ENCODE results near the gene TTK.
"Not testable (repeated sequence)": the region's sequence is repeated elsewhere in the genome, so short reads cannot be mapped to it uniquely, and the experiment has no call there.

Gene TTK

DNA sequence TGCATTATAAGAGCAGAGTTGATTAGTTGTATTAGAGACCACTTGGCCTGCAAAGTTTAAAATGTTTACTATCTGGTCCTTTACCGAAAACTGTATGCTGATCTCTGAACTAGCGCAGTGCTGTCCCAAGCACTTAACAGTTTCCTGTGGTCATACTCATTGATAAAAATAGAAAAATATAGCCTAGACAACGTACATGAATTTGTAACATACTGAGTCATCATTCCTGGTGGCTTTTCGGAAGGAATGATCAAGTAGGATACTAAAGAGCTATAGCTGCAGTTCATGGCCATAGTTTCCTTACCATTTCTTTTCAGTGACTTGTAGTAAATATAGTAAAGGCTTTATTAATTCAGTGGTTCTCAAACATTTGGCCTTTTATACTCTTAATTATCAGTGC, 18.4 kb downstream of the TTK start:
- no peak overlapping the region for H3K9ac ChIP-seq (ENCODE audit: low read depth, low read length)
- H3K36me3 ChIP-seq (ENCODE audit: insufficient read depth, low read depth, low read length) = peaks cover 96% of the 10 kb centered on the region
- H3K9me3 ChIP-seq (ENCODE audit: insufficient read depth, low read depth, low read length) = no peaks in the 10 kb centered on the region
- no peak overlapping the region for H3K4me3 ChIP-seq (ENCODE audit: low read length)
- no peaks in the 10 kb centered on the region for H3K27me3 ChIP-seq (ENCODE audit: insufficient read depth, low read length)
- no peaks in the 10 kb centered on the region for H3K4me1 ChIP-seq (ENCODE audit: insufficient read depth, low read length)
- no peak overlapping the region for H3K27ac ChIP-seq (ENCODE audit: low read length)

DNA sequence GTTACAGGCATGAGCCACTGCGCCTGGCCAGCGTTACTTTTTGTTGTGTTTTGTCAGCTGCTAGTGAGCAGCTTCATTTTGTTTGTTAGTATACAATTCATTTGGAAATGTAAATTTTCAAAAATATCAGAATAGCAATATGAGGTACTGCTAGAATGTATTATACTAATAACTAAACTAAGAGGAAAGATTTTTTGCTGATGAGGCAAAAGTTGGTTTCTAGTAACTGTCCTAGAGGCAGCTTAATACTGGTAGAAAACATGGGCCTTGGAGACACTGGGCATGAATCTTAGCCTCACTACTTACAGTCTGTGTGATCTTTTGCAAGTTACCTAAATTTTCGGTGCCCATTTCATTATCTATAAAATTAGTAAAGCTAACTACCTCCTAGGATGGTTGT, 24.1 kb downstream of the TTK start:
- no peak overlapping the region for H3K4me3 ChIP-seq (ENCODE audit: low read length)
- no peaks in the 10 kb centered on the region for H3K27me3 ChIP-seq (ENCODE audit: insufficient read depth, low read length)
- H3K4me1 ChIP-seq (ENCODE audit: insufficient read depth, low read length) = no peaks in the 10 kb centered on the region
- no peak overlapping the region for H3K27ac ChIP-seq (ENCODE audit: low read length)
- peaks cover 93% of the 10 kb centered on the region for H3K36me3 ChIP-seq (ENCODE audit: insufficient read depth, low read depth, low read length)
- no peaks in the 10 kb centered on the region for H3K9me3 ChIP-seq (ENCODE audit: insufficient read depth, low read depth, low read length)
- no peak overlapping the region for H3K9ac ChIP-seq (ENCODE audit: low read depth, low read length)

DNA sequence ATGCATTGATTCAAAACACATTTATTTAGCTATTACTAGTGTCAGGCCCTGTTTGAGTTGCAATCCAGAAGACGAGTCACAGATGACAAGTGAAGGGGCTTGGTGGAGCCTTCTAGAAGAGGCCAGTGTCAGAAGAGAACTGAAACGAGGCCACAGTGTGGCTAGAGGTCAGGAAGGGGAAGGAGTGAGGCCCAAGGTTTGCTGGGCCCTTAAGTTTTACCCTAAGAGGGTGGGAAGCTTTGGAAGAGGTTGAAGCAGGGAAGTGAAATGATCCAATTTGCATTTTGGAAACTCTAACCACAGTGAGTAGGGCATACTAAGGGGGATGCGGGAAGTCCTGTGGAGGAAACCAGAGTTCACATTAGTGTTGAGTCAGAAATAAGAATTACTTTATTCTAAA, 25.0 kb downstream of the TTK start:
- Histone ChIP-seq H3K4me1 (ENCODE audit: insufficient read depth, low read length) (no peaks in the 10 kb centered on the region), H3K4me3 (ENCODE audit: low read length) (no peak overlapping the region), H3K27ac (ENCODE audit: low read length) (no peak overlapping the region), H3K9me3 (ENCODE audit: insufficient read depth, low read depth, low read length) (no peaks in the 10 kb centered on the region), H3K27me3 (ENCODE audit: insufficient read depth, low read length) (no peaks in the 10 kb centered on the region), H3K36me3 (ENCODE audit: insufficient read depth, low read depth, low read length) (peaks cover 93% of the 10 kb centered on the region), H3K9ac (ENCODE audit: low read depth, low read length) (no peak overlapping the region)

DNA sequence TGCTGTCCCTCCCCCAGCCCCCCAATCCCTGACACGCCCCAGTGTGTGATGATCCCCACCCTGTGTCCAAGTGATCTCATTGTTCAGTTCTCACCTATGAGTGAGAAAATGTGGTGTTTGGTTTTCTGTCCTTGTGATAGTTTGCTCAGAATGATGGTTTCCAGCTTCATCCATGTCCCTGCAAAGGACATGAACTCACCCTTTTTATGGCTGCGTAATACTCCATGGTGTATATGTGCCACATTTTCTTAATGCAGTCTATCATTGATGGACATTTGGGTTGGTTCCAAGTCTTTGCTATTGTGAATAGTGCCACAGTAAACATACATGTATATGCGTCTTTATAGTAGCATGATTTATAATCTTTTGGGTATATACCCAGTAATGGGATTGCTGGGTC, 43.8 kb downstream of the TTK start:
- peaks cover 23% of the 10 kb centered on the region for H3K36me3 ChIP-seq (ENCODE audit: insufficient read depth, low read depth, low read length)
- not testable (repeated sequence) for H3K4me1 ChIP-seq (ENCODE audit: insufficient read depth, low read length); H3K4me3 ChIP-seq (ENCODE audit: low read length); H3K9ac ChIP-seq (ENCODE audit: low read depth, low read length); H3K9me3 ChIP-seq (ENCODE audit: insufficient read depth, low read depth, low read length); H3K27ac ChIP-seq (ENCODE audit: low read length); H3K27me3 ChIP-seq (ENCODE audit: insufficient read depth, low read length)

DNA sequence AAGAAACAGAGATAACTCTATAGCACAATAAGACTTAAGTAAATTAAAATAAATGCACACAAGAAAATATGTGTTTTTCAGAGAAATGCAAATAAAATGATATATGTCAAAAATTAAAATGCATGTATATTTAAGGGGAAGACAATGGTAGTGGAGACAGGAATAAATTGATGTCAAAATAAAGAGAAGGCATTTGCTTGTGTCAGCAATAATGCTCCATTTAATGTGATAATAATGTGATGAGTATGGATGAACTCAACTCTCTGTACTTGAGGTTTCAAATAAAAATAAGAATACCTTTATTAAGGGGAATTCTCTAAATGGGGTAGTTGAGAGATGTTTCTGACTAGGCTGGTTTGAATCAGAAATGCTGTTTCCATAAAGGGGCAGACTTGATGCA, 56.3 kb downstream of the TTK start:
- no peak overlapping the region for H3K27ac ChIP-seq (ENCODE audit: low read length)
- no peaks in the 10 kb centered on the region for H3K9me3 ChIP-seq (ENCODE audit: insufficient read depth, low read depth, low read length)
- no peak overlapping the region for H3K4me3 ChIP-seq (ENCODE audit: low read length)
- H3K27me3 ChIP-seq (ENCODE audit: insufficient read depth, low read length) = no peaks in the 10 kb centered on the region
- H3K9ac ChIP-seq (ENCODE audit: low read depth, low read length) = no peak overlapping the region
- H3K4me1 ChIP-seq (ENCODE audit: insufficient read depth, low read length) = peaks cover 3% of the 10 kb centered on the region; the same call in 1 of the 2 replicates
- no peaks in the 10 kb centered on the region for H3K36me3 ChIP-seq (ENCODE audit: insufficient read depth, low read depth, low read length)

DNA sequence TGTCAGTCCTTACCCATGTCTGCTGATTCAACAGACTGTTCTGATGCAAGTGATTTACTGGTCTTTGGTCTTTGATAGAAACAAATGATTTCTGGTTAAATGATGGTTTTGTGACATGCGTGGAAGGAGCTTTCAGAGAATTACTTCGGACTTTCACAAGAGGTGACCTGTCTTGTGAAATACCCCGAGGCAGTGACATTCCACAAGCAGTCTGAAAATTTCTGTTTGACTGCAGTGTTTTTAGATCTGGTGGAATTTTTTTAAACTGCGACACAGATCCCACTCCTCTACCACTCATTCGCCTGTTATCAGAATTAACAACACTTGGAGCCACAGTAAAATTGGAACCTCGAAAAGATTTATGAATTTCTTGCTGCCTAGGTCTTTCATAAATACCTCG, 63.7 kb downstream of the TTK start:
- H3K27me3 ChIP-seq (ENCODE audit: insufficient read depth, low read length) = not testable (repeated sequence)

DNA sequence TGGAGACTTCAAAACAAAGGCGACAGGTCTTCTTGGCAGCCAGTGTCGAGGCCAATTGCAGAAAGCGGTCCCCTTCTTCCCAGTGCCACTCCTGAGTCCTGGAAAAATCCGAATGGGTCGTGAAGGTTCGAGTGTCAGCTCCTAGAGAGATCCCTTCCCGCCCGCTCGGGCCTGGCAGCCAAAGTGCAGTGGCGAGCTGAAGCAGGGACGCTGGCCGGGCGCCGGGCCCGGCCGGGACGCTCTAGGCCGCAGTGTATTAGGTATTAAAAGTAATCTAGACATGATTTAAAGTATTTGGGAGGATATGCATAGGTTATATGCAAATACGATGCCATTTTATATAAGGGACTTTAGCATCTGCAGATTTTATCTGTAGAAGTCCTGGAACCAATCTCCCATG, 66.0 kb downstream of the TTK start:
- H3K9me3 ChIP-seq (ENCODE audit: insufficient read depth, low read depth, low read length); H3K4me1 ChIP-seq (ENCODE audit: insufficient read depth, low read length); H3K27me3 ChIP-seq (ENCODE audit: insufficient read depth, low read length); H3K36me3 ChIP-seq (ENCODE audit: insufficient read depth, low read depth, low read length); H3K9ac ChIP-seq (ENCODE audit: low read depth, low read length); H3K4me3 ChIP-seq (ENCODE audit: low read length); H3K27ac ChIP-seq (ENCODE audit: low read length): not testable (repeated sequence)

More for the DNA sequence above, 63.7 kb downstream of the TTK start:
- not testable (repeated sequence) for H3K4me1 ChIP-seq (ENCODE audit: insufficient read depth, low read length); H3K36me3 ChIP-seq (ENCODE audit: insufficient read depth, low read depth, low read length); H3K4me3 ChIP-seq (ENCODE audit: low read length); H3K27ac ChIP-seq (ENCODE audit: low read length); H3K9ac ChIP-seq (ENCODE audit: low read depth, low read length); H3K9me3 ChIP-seq (ENCODE audit: insufficient read depth, low read depth, low read length)

DNA sequence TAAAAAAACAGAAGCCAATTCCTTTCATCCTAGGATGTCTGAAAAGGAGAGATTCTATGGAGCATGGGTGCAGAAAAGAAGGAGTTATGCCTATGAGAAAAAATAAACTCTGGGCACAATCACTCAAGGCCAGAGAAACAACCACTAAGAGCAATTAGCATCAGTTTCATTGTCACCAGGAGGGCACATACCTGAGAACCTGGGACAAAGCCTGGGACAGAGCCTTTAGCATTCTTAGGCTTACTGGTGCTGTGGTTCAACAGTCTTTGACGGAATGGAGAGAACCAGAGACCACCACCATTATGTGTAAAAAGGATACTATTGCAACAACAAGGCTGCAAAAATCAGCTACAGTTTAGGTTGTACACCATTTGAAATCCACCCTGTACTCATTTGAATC, 72.6 kb downstream of the TTK start:
- H3K36me3 ChIP-seq (ENCODE audit: insufficient read depth, low read depth, low read length) = no peaks in the 10 kb centered on the region
- H3K4me3 ChIP-seq (ENCODE audit: low read length) = no peak overlapping the region
- H3K27ac ChIP-seq (ENCODE audit: low read length) = no peak overlapping the region
- H3K9ac ChIP-seq (ENCODE audit: low read depth, low read length) = no peak overlapping the region
- H3K9me3 ChIP-seq (ENCODE audit: insufficient read depth, low read depth, low read length) = no peaks in the 10 kb centered on the region
- 0 out of 2 replicates have a peak, but pooled peaks cover 3% of the 10 kb centered on the region for H3K4me1 ChIP-seq (ENCODE audit: insufficient read depth, low read length)
- no peaks in the 10 kb centered on the region for H3K27me3 ChIP-seq (ENCODE audit: insufficient read depth, low read length)

DNA sequence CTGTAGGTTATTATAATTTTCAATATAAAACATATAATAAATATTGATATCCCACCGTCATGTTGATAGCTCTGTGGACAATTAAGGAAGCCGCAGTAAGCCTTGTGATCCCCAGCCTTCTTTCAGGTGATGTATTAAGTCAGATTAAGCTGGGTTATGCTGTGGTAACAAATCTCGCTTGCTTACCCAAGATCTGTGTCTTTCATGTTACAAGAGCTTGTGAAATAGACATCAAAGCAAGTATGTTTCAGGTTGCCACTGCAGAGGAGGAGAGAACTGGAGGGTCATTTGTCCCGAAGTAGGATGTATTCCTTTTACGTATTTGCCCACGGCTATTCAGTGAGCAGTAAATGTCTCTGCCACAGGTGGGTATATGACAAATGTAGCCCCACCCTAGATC, 84.2 kb downstream of the TTK start:
- Histone ChIP-seq H3K9ac (ENCODE audit: low read depth, low read length) (no peak overlapping the region), H3K36me3 (ENCODE audit: insufficient read depth, low read depth, low read length) (no peaks in the 10 kb centered on the region), H3K9me3 (ENCODE audit: insufficient read depth, low read depth, low read length) (no peaks in the 10 kb centered on the region), H3K27me3 (ENCODE audit: insufficient read depth, low read length) (no peaks in the 10 kb centered on the region), H3K4me1 (ENCODE audit: insufficient read depth, low read length) (no peaks in the 10 kb centered on the region), H3K4me3 (ENCODE audit: low read length) (no peak overlapping the region), H3K27ac (ENCODE audit: low read length) (no peak overlapping the region)

DNA sequence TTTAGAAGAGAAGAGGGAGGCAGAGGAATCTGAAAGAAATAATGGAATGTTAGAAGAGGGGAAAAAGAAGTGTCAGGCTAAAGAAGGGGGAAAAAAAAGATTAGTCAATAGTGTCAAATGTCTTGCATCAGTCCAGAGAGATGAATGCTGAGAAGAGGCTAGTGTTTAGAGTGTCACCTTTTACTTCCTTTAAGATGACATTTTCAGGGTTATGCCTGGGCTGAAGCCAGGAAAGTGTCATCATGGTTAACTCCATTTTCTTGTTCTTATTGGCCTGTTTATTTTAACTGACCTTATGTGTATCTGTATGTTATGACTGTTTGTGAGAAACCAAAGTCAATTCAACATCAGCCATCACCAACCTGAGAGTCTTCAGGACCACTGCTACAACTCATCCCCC, 87.1 kb downstream of the TTK start:
- Histone ChIP-seq H3K4me3 (ENCODE audit: low read length) (no peak overlapping the region), H3K27ac (ENCODE audit: low read length) (no peak overlapping the region), H3K4me1 (ENCODE audit: insufficient read depth, low read length) (no peaks in the 10 kb centered on the region), H3K36me3 (ENCODE audit: insufficient read depth, low read depth, low read length) (no peaks in the 10 kb centered on the region), H3K9me3 (ENCODE audit: insufficient read depth, low read depth, low read length) (no peaks in the 10 kb centered on the region), H3K9ac (ENCODE audit: low read depth, low read length) (no peak overlapping the region), H3K27me3 (ENCODE audit: insufficient read depth, low read length) (no peaks in the 10 kb centered on the region)

Data from iPS-20b (cell line).